Renal cortical epithelial cell (primary cell): ENCODE measurements around the gene COL4A6. TPM values are rescaled to one million over a fixed set of nuclear protein-coding genes. Genes with fewer than 3 reads are reported as not detected.

Experiments
- DNase-seq: peaks from one replicate; pipeline ENCODE4 v3.0.0-alpha.2; 2011; ENCODE audit warnings: low read depth
- total RNA-seq: library from RNA; depleted of rRNA; stranded (reverse); fragments of >200 nt; gene quantifications from 2 replicates; pipeline ENCODE4 v1.2.3, GENCODE V29; 2014

Gene COL4A6
- total RNA-seq, 1 donor from 2014 or later, result 4.9 TPM

GRCh38 chrX:108216919-108217571, 221.2 kb downstream of the COL4A6 start:
- no peak for DNase-seq

GRCh38 chrX:108216405-108216804, 221.8 kb downstream of the COL4A6 start:
- DNase-seq, result no peak

GRCh38 chrX:108211301-108211700, 226.9 kb downstream of the COL4A6 start:
- DNase-seq, result no peak

- DNase-seq, result no peak
Observed at GRCh38 chrX:108209006-108209554, 229.1 kb downstream of the COL4A6 start.

- no peak for DNase-seq
Observed at GRCh38 chrX:108203540-108203939, 234.7 kb downstream of the COL4A6 start.

GRCh38 chrX:108199691-108200090, 238.5 kb downstream of the COL4A6 start:
- peak; percentile 59 for DNase-seq

- DNase-seq, result no peak
Observed at GRCh38 chrX:108199041-108199440, 239.2 kb downstream of the COL4A6 start.

- DNase-seq, result peak; percentile 15
Observed at GRCh38 chrX:108198420-108198819, 239.8 kb downstream of the COL4A6 start.

- peak; percentile 92 for DNase-seq
Observed at GRCh38 chrX:108186811-108187210, 251.4 kb downstream of the COL4A6 start.

GRCh38 chrX:108178143-108178498, 260.1 kb downstream of the COL4A6 start:
- DNase-seq, result no peak

- peak; percentile 15 for DNase-seq
Observed at GRCh38 chrX:108177351-108178142, 260.7 kb downstream of the COL4A6 start.

GRCh38 chrX:108173874-108174273, 264.3 kb downstream of the COL4A6 start:
- DNase-seq, result no peak

- DNase-seq, result no peak
Observed at GRCh38 chrX:108171671-108172070, 266.6 kb downstream of the COL4A6 start.

- DNase-seq, result no peak
Observed at GRCh38 chrX:108169768-108170167, 268.5 kb downstream of the COL4A6 start.

- no peak for DNase-seq
Observed at GRCh38 chrX:108168961-108169740, 269.1 kb downstream of the COL4A6 start.

- DNase-seq, result peak; percentile 56
Observed at GRCh38 chrX:108167211-108167872, 270.9 kb downstream of the COL4A6 start.

GRCh38 chrX:108165383-108166111, 272.7 kb downstream of the COL4A6 start:
- DNase-seq, result peak; percentile 44

- no peak for DNase-seq
Observed at GRCh38 chrX:108163333-108164082, 274.7 kb downstream of the COL4A6 start.

- DNase-seq, result no peak
Observed at GRCh38 chrX:108162265-108162664, 276.0 kb downstream of the COL4A6 start.

GRCh38 chrX:108160309-108160708, 277.9 kb downstream of the COL4A6 start:
- DNase-seq, result no peak
